22Rv1 (cell line): ENCODE results near the gene HIVEP2.

Source experiments
- H3K27ac ChIP-seq: fragments of 450-650 bp; 2 replicates; pipeline ENCODE4 v1.5.1; 2017
- ZFX ChIP-seq: fragments of 450-650 bp; IDR thresholded peaks from 2 replicates; pipeline ENCODE4 v1.6.1; 2017; ENCODE audit warnings: antibody characterized with exemption, borderline replicate concordance
- TF ChIP-seq, protein P1 (sequence below): fragments of 450-650 bp; IDR thresholded peaks from 2 replicates; pipeline ENCODE4 v1.5.1; 2017; ENCODE audit warnings: mild to moderate bottlenecking

The HIVEP2 gene

DNA sequence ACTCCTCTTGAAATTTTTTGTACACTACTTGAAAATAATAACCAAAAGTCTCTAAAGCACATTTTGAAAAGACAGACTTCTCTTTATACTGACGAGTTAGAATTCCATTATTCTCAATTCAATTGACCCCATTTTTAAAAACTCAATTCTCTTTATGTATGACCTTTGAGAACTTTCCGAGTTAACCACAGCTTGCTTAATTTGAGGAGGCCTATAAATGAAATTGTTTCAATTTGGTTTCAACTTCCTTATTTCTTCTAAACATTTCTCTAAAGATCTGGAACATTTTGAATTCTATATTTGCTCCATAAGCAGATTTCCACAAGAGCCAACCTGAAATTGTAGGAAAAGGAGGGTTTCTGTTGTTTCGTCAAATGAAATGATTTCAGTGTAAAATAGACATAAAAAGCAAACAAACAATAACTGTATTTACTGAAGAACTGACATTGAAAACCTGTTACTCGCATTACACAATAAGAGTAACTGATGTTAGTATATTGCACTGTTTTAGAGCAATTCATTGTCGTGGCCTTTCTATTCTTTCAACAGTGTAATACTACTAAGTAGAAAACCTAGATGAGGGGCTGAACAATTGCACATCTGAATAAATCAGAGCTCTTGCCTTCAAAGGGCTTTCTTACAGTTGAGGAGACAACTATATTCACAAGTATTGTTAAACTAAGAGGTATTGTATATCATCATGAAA, 223.6 kb downstream of the HIVEP2 start:
- H3K27ac ChIP-seq, result no peak overlapping the region
- TF ChIP-seq, protein P1, sequence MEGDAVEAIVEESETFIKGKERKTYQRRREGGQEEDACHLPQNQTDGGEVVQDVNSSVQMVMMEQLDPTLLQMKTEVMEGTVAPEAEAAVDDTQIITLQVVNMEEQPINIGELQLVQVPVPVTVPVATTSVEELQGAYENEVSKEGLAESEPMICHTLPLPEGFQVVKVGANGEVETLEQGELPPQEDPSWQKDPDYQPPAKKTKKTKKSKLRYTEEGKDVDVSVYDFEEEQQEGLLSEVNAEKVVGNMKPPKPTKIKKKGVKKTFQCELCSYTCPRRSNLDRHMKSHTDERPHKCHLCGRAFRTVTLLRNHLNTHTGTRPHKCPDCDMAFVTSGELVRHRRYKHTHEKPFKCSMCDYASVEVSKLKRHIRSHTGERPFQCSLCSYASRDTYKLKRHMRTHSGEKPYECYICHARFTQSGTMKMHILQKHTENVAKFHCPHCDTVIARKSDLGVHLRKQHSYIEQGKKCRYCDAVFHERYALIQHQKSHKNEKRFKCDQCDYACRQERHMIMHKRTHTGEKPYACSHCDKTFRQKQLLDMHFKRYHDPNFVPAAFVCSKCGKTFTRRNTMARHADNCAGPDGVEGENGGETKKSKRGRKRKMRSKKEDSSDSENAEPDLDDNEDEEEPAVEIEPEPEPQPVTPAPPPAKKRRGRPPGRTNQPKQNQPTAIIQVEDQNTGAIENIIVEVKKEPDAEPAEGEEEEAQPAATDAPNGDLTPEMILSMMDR, result no peak

DNA sequence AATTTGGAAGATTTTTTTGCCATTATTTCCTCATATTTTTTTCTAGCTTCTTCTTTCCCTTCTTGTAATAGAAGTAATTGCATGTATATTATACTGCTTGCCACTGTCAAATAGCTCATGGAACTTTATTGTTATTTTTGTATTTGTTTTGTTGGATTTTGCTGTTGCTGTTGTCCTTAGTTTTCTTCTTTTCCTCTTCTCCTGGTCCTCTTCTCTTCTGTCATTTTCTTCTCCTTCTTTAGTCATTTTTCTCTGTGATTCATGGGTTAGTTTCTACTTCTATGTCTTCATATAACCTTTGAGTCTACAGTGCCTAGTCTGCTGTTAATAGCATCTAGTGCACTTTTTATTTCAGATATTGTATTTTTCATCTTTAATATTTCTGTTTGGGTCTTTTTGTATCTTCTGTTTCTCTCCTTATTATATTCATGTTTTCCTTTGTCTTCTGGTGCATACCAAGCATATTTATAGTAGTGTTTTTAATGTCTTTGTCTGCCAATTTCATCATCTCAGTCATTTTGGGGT, 226.2 kb downstream of the HIVEP2 start:
- H3K27ac ChIP-seq, result no peak overlapping the region
- TF ChIP-seq, protein P1, result no peak
- TF ChIP-seq ZFX, result no peak

DNA sequence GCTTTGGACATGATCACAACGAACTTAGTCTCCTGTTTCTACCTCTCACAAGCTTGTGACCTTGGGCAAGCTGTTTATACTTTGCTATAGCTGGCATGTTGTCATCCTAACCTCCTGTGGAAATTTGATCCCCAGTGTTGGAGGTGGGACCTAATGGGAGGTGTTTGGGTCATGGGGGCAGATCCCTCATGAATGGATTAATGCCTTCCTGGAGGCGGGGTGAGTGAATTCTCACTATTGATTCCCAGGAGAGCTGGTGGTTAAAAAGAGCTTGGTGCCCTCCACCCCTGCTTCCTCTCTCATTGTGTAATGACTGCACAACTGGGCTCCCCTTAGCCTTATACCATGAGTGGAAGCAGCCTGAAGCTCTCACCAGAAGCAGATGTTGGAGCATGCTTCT, 228.9 kb downstream of the HIVEP2 start:
- no peak overlapping the region for H3K27ac ChIP-seq
- TF ChIP-seq, protein P1, result no peak
- TF ChIP-seq ZFX, result no peak

- H3K27ac ChIP-seq, result no peak overlapping the region
- no peak for TF ChIP-seq ZFX
- TF ChIP-seq, protein P1, result no peak
These were observed 229.8 kb downstream of the HIVEP2 start for GRCh38 chr6:142714951-142715785.

DNA sequence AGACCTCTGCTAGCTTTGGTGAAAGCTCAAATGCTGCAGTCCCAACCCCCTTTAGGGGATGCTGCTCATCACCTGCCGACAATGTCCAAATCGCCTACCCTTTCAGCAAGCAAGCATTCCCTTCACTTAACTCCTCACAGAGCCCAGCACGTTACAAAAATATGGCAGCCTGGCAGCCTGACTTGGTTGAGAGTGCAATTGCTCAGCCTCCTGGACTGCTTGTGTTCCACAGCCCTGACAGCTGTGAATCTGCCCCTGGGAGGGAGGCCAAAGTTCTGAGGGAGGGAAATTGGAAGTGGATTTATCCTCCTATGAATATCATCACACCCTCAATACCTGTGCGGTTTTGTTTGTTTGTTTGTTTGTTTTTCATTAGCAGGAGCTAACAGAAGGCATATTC, 231.0 kb downstream of the HIVEP2 start:
- TF ChIP-seq, protein P1, result no peak
- TF ChIP-seq ZFX, result no peak
- no peak overlapping the region for H3K27ac ChIP-seq

- H3K27ac ChIP-seq, result no peak overlapping the region
- TF ChIP-seq, protein P1, result no peak
- no peak for TF ChIP-seq ZFX
These were observed 232.7 kb downstream of the HIVEP2 start for GRCh38 chr6:142712231-142712630.

GRCh38 chr6:142708651-142709050, 236.3 kb downstream of the HIVEP2 start:
- H3K27ac ChIP-seq, result no peak overlapping the region
- TF ChIP-seq, protein P1, result no peak
- no peak for TF ChIP-seq ZFX
